ENCODE data around the gene SLC4A8. TPM values are rescaled to one million over a fixed set of nuclear protein-coding genes. Genes with fewer than 3 reads are reported as not detected.

SLC4A8 gene
- total RNA-seq, 1 donor from 2014 or later, result 2.4 TPM

DNA sequence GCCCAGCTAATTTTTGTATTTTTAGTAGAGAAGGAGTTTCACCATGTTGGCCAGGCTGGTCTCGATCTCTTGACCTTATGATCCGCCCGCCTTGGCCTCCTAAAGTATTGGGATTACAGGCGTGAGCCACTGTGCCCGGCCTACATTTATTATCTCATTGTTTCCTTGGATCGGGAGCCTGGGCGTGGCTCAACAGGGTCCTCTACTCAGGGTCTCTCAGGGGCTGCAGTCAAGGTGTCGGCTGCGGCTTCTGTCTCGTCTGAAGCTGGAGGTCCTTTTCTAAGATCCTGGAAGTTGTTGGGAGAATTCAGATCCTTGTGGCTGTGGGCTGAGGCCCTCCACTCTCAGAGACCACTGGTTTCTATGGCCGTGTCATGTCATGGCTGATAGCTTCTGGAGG is 100.9 kb downstream of the SLC4A8 start:
- H3K9me3 Mint-ChIP-seq (ENCODE audit: low read depth), result no peaks in the 10 kb centered on the region
- H3K36me3 Mint-ChIP-seq (ENCODE audit: low read depth), result no peaks in the 10 kb centered on the region
- H3K4me1 Mint-ChIP-seq (ENCODE audit: low read depth), result no peaks in the 10 kb centered on the region
- H3K27me3 Mint-ChIP-seq (ENCODE audit: low read depth), result no peaks in the 10 kb centered on the region
- no peak for DNase-seq (ENCODE audit: low spot score)
- TF ChIP-seq, protein P1, sequence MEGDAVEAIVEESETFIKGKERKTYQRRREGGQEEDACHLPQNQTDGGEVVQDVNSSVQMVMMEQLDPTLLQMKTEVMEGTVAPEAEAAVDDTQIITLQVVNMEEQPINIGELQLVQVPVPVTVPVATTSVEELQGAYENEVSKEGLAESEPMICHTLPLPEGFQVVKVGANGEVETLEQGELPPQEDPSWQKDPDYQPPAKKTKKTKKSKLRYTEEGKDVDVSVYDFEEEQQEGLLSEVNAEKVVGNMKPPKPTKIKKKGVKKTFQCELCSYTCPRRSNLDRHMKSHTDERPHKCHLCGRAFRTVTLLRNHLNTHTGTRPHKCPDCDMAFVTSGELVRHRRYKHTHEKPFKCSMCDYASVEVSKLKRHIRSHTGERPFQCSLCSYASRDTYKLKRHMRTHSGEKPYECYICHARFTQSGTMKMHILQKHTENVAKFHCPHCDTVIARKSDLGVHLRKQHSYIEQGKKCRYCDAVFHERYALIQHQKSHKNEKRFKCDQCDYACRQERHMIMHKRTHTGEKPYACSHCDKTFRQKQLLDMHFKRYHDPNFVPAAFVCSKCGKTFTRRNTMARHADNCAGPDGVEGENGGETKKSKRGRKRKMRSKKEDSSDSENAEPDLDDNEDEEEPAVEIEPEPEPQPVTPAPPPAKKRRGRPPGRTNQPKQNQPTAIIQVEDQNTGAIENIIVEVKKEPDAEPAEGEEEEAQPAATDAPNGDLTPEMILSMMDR (IDR thresholded peaks at IDR 0.05), result no peak
- no peak overlapping the region for H3K4me3 Mint-ChIP-seq (ENCODE audit: unreplicated experiment)
- no peak overlapping the region for H3K27ac Mint-ChIP-seq (ENCODE audit: unreplicated experiment)

DNA sequence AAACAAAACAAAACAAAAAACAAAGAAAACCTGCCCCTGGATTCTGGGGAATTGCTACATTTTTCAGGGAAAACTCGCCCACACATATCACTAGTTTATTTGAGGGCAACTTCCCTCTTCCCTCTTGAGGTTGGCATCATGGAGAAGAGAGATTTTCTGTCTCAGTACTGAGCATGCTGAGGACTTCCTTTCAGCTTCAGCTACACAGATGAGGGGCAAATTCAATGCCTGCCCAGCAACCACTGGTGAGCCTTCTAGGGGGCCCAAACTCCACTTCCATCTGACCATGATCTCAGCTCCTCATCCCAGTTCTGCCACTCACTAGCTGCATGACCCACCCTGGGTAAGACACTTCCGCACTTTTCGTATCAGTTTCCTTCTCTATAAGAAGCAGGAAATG is 103.3 kb downstream of the SLC4A8 start:
- DNase-seq (ENCODE audit: low spot score), result no peak
- Mint-ChIP-seq H3K4me3 (ENCODE audit: unreplicated experiment) (no peak overlapping the region), H3K27ac (ENCODE audit: unreplicated experiment) (no peak overlapping the region), H3K4me1 (ENCODE audit: low read depth) (peaks cover 8% of the 10 kb centered on the region), H3K36me3 (ENCODE audit: low read depth) (no peaks in the 10 kb centered on the region), H3K27me3 (ENCODE audit: low read depth) (no peaks in the 10 kb centered on the region), H3K9me3 (ENCODE audit: low read depth) (no peaks in the 10 kb centered on the region)
- TF ChIP-seq, protein P1 (IDR thresholded peaks at IDR 0.05), result no peak

DNA sequence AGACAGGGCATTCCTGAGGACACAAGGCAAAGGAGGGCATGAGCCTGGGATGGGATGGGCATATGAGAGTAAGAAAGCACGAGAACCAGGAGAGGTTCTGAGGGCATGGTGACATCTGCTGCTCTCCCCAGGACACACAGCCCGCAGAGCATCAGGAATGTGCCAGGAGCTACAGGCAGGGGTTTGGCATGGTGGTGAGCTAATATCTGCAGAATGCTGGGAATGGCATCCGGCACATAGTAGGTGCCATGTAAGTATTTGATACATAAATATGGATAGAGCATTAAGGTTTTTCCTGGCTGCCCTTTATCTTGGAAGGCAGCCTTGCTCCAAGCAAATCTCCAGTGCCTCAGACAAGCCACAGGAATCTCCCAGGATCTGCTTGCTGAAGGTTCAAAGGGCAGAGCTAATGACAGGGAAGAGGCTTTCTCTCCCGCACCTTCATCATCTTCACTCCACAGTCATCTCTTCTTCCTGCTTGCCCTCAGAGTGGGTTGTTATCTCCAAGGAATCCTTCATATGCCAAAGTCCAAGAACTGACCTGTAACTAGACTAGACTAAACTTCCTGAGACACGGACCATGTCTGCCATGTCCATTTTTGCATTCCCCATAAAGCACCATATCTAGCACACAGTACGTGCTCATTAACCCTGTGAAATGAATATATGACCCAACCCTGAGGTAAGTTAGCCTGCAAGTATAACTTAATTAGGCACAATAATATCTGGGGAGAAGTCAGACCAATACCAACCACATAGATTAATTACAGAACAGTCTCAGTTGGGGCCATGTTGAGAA is 104.4 kb downstream of the SLC4A8 start:
- no peaks in the 10 kb centered on the region for H3K9me3 Mint-ChIP-seq (ENCODE audit: low read depth)
- no peak for DNase-seq (ENCODE audit: low spot score)
- H3K4me1 Mint-ChIP-seq (ENCODE audit: low read depth), result peaks cover 8% of the 10 kb centered on the region
- TF ChIP-seq, protein P1 (IDR thresholded peaks at IDR 0.05), result no peak
- H3K36me3 Mint-ChIP-seq (ENCODE audit: low read depth), result no peaks in the 10 kb centered on the region
- H3K27me3 Mint-ChIP-seq (ENCODE audit: low read depth), result no peaks in the 10 kb centered on the region
- H3K4me3 Mint-ChIP-seq (ENCODE audit: unreplicated experiment), result no peak overlapping the region
- no peak overlapping the region for H3K27ac Mint-ChIP-seq (ENCODE audit: unreplicated experiment)

DNA sequence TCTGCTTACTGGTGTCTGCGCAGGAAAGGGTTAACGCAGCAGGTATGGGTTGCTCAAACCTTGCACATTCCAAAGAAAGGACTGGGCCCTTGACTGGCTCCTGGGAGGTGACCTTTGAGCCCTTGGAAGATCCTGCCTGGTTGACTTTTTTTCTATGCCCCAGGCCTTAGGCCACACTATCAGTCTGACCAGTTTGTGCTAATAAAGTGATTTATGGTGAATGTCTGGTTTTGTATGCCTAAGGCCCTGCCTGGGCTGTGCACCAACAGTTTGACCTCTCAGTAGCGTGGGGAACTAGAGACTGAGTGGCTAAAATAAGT is 105.0 kb downstream of the SLC4A8 start:
- no peak overlapping the region for H3K27ac Mint-ChIP-seq (ENCODE audit: unreplicated experiment)
- no peaks in the 10 kb centered on the region for H3K9me3 Mint-ChIP-seq (ENCODE audit: low read depth)
- no peak for DNase-seq (ENCODE audit: low spot score)
- H3K4me1 Mint-ChIP-seq (ENCODE audit: low read depth), result peaks cover 8% of the 10 kb centered on the region
- H3K27me3 Mint-ChIP-seq (ENCODE audit: low read depth), result no peaks in the 10 kb centered on the region
- no peak overlapping the region for H3K4me3 Mint-ChIP-seq (ENCODE audit: unreplicated experiment)
- TF ChIP-seq, protein P1 (IDR thresholded peaks at IDR 0.05), result no peak
- no peaks in the 10 kb centered on the region for H3K36me3 Mint-ChIP-seq (ENCODE audit: low read depth)

DNA sequence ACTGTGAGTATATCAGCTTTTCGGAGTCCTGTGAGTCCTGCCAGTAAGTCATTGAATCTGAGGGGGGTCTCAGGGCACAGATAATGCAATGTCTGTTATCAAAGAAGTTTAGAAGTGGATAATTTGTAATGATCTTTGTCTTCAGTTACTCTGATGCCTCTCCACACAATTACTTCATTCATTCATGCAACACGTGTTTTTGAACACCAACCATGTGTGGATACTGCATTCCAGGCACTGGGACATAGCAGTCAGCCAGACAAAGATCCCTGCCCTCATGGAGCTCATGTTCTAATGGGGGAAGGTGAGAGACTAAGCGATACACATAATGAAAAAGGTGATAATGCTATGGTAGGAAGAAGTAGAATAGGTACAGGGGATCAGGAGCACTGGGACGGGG is 105.6 kb downstream of the SLC4A8 start:
- TF ChIP-seq, protein P1 (IDR thresholded peaks at IDR 0.05), result no peak
- no peak overlapping the region for H3K27ac Mint-ChIP-seq (ENCODE audit: unreplicated experiment)
- no peaks in the 10 kb centered on the region for H3K36me3 Mint-ChIP-seq (ENCODE audit: low read depth)
- H3K27me3 Mint-ChIP-seq (ENCODE audit: low read depth), result no peaks in the 10 kb centered on the region
- DNase-seq (ENCODE audit: low spot score), result no peak
- no peaks in the 10 kb centered on the region for H3K9me3 Mint-ChIP-seq (ENCODE audit: low read depth)
- H3K4me1 Mint-ChIP-seq (ENCODE audit: low read depth), result peaks cover 8% of the 10 kb centered on the region
- H3K4me3 Mint-ChIP-seq (ENCODE audit: unreplicated experiment), result no peak overlapping the region

Measured in chondrocyte (in vitro differentiated cells).